Activated effector memory CD4-positive, alpha-beta T cell treated with anti-CD3 and anti-CD28 coated beads, Interleukin-2, amount 50 U/mL, for 16 hours (primary cell): ENCODE results near the gene CNTN3.

ENCODE experiments used
- DNase-seq: peaks from one replicate; pipeline ENCODE4 v3.0.0-alpha.2; 2020

The CNTN3 gene

DNA sequence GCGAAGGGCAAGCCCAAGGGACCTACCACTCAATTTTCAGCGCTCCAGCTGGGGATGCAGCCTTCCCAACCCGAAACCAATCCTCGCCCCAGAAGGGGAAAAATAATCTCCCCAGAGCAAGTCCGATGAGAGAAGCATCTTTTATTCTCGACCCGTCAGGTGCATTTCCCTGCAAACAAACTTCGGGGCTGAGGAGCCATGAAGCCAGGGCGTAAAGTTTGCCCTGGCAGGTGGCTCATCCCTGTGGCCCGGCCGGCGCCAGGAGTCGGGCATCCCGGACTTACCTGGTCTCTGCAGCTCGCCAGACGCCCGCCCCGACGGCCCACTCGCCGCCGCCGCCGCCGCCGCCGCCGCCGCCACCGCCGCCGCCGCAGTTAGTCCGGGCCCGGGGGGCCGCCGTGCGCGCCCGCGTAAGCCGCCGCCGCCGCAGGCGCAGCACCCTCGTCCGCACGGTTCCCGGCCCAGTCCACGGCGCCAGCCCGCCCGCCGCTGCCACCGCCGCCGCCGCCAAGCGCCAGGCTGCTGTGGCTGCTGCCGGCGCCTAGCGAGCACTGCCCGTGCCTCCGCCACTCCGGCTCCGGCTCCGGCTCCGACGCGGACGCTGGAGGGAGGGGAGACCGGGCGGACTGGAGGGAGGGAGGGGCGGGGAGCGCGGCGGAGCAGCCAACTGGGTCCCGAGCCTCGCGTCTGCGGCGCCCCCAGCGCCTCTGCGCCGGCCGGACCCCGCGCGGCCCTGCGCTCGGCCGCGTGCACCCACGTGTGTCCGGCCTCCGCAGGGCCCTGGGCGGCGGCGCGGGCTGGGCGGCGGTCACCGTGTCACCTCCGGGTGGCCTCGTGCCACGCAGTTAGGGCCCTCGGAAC is at the start of gene CNTN3:
CNTN3 (minus strand) TSS at position 553 of the 861 bp plus-strand sequence. CDS start 93,547 bp downstream, outside the sequence.
- DNase-seq: no peak

DNA sequence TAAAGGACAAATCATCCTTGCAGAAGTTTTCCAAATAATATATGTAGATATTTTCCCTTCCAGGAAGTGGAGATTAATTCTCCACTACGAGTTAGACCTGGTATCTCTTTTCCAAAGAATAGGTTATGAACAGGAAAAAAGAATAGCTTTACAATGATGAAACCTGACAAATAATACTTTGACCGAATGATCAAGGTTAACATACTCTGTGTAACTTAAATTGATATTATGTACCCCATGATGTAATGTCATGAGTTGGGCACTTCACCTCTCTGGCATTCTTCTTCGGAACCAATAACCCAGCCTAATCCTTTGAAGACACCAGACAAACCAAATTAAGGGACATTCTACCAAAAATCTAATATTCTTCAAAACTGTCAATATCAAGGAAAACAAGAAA is 48.7 kb upstream of the CNTN3 start:
- no peak for DNase-seq

DNA sequence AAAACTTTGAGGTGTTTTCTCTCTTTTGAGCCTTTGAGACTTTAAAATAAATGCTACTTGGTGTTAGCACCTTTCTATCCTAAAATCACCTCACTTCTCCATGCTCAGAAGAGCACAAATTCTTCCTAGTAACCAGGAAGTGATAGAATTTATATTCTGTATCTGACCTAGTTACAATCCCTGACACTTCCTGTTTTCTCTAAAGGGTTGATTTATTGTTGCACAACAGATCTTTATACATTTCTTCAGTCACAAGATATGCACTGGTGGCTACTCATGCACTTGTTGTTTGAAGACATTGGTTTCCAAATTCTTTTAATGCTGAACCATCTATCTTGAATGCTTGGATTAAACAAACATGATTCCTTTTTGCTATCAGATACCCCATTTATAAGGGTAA is 47.2 kb upstream of the CNTN3 start:
- DNase-seq: no peak

DNA sequence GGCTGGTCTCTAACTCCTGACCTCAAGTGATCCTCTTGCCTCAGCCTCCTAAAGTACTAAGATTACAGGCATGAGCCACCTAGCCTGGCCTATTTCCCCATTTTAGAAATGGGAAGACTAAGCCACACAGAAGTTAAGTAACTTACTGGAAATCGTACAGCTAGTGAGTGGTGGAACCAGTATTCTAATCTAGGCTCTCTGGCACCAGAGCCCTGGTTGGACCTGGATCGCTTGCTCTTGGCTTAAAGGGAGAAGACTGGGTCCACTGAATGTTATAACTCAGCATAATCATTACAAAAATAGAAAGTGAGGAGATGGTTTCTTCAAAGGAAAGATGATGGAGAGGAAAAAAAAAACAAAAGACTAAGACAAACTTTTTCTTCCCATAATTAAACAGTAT is 37.4 kb upstream of the CNTN3 start:
- no peak for DNase-seq

DNA sequence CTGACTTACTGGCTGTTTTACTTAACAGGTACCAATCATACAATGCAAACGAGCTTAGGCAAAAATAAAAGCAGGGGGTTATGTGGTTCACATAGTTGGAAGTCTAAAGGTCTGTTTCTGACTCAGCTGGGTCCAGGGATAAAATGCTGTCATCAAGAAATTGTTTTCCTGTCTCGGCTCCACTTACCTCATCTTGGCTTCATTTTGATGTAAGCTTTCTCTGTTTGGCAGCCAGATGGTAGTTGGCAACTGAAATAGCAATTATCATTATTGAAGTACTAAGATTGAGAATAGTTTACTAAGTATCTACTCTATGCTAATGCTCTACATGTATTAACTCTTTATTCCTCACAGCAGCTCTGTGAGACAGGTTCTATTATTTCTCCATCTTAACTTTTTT is 36.8 kb upstream of the CNTN3 start:
- DNase-seq: no peak

DNA sequence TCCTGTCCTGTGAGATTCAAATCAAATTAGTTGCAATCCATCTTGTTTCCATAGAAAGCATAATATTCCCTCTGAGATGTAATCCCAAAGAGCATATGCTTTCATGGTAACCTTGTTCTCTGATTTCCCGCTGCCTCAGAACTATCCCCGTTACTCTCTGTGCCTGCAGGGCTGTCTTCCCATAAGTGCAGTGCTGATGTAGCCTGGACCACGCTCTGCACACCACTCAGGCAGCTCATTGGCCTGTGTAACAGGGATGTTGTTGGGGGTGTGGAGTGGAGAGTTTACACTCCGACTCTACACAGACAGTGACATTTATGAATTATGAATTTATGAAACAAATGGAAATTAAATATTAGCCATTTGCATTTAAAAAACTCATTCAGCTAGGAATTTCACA is 33.6 kb upstream of the CNTN3 start:
- DNase-seq: no peak

DNA sequence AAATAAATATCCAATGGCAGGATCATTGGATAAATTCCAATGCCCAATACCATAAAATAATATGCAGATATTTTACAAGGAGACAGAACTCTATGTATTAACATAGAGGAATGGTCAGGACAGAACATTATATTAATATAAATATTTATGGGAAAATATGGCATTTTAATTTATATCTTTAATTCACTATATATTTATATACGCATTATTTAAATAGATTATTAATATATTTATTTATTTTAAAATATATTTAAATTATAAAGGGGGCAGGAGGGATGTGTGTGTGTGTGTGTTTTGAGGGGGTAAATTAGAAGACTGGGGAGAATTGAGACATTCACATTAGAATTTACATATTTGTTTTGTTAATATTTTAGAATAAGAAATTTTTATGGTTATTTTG is 31.6 kb upstream of the CNTN3 start:
- no peak for DNase-seq

DNA sequence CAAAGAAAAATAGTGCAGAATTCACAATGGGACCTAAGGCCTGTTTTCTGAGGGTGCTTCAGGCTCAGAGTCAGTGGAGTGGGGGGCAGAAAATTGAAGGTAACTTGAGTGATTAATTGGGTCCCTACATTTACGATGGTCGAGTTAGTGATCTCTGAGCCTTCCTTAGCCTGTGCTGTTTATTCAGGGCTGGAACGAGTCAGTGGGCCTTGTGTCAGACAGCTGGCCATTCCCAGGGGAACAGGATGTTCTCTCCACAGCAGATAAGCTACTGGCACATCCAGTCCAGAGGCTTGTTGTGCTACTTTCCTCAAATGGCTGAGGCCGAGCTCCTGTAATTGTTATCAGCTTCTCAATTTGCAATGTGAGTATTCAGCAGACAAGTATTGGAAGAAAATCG is 29.2 kb upstream of the CNTN3 start:
- DNase-seq: no peak

DNA sequence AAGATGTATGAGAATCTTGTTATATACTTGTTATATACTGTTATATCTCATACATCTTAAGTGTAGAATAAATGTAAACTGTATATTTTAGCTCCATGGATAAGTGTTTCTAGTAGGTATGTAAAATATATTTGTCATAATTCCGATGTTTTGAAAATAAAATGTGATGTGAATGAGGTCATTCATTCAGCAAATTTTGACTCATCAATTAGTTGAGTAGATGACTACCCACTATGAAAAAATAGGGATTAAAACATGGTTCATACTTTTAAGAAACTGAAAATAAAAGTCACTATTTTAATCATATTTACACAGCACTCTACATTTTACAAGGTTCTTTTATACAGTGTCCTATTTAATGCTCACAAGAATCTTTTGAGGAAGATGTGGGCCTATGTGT is 28.4 kb upstream of the CNTN3 start:
- DNase-seq: no peak

DNA sequence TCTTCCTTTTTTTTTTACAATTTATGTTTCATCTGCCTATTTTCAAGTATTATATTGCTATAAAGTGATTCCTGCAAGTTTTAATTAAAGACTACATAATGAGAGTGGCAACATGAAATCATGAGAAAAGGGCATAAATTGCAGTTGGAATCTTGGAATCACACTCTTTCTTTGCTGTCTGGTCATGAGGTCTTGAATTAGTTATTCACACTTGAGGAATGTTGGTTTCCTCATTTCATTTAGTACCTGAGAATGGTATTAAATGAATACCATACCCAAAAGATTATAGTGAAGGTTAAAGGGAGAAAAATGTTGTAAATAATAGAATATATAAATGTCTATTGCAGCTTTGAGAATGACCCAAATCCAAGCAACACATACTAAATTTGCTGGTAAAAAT is 25.8 kb upstream of the CNTN3 start:
- no peak for DNase-seq

DNA sequence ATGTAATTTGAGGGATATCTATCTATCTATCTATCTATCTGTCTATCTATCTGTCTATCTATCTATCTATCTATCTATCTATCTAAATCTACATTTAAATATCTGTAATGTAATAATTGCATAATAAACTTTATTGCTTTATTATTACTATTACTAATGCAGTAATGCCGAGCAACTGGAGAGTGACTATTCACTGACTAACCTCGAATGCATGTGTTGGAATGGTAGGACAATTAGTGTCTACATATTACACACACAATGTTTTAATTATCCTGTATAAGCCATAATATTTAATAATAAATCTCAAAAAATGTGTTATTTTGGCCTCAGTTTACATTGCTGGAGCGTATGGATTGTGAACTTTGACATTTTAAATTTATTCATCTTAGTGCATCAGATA is 25.2 kb upstream of the CNTN3 start:
- DNase-seq: no peak

DNA sequence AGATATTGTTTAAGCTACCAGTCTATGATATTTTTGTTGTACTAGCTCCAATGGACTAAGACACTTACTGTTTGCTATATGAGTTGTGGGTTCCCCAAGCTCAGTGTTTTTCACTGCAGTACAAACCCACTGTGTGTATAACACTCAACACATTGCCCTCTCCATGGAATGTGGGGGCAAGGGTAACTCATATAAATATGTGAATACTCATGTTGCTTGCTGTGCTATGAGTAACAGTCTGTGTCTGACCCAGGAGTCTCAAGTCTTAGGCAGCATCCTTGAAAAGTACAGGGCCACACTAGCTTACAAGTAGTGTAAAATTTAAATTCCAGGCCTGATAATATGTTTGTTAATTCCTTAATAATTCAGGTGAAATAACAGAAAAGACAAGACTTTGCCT is 22.5 kb upstream of the CNTN3 start:
- no peak for DNase-seq

DNA sequence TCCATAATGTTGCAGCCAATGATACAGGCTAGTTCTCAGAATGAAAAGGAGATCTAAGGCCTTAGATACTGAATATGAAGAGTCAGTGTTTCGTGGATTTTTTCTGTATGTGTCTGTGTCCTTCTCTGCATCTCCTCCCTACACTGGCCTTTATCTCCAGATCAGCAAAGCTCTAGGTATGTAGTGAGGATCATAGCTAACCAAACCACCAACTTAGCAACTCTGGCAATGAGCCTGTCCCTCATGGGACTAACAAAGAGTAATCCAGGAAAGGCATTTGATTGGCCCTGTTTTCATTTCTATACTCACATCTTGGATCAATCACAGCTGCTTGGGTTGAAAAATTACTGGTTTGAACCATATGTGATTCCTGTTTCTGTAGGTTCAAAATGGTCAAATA is 18.6 kb upstream of the CNTN3 start:
- no peak for DNase-seq

DNA sequence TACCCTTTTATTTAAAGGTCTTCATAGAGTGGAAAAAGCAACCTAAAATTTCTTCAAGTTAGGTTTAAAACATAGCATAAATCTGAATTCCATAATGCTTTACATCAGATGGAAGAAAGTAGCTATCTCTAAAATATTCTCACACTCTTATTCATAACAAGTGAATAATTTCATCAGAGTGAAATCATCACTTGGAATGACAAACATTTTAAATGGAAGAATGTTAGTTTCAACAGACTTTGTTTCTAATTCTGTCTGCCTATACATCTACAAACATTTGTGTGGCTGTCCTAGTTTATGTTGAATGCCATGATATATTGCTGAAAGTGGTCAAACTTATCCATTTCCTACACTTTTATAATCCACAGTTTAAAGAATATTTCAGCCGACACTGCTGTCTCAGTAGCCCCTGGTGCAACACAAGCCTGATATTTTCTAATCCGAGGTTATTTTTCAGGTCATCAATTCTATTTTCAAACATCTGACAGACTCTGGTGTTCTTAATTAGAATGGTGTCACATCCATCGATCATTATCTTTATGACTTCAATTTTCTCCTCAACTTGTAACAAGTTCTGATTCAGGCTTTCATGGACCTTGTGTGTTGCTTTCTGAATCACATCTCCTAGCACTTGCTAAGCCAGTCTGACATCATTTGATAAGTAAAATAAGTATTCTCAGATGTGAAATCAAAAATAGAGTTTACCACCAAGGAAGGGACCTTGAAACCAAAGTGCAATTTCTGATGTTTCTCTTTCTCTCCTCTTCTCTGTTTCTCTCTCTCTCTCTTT is 17.1 kb upstream of the CNTN3 start:
- DNase-seq: no peak

DNA sequence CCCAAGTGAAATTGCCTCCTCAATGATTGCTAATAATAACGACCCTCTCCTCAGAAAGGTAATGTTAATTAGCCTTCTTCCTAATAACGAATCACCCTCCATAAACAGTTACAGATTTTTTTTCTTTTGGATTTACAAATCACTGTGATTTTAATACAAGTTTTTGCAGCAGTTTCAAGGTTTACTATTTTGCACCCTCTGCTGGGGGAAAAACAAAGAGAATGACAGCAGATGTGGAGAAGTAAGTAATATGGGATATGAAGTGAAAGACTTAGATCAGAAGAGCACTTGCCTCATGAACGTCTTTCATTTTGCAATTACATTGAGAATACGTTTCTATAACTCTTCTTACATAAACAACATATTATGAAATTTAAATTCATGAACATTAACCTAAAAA is 16.1 kb upstream of the CNTN3 start:
- no peak for DNase-seq

DNA sequence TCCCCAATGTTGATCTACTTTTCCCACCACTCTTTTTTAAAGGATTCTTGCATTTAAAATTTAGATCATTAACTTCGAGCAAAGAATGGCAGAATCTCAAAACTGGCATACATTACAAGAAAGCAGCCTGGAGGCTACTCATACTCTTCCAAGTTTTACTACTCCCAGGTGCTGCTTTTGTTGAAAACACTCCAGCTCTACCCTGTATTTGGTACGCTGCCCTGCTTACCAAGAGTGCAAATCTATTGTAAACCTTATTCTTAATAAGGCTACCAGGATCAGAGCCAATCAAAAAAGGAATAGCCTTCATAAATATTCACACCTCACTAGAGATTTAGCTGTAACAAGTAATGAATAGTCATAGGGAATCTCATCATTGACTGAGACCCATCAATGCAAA is 11.6 kb upstream of the CNTN3 start:
- no peak for DNase-seq

DNA sequence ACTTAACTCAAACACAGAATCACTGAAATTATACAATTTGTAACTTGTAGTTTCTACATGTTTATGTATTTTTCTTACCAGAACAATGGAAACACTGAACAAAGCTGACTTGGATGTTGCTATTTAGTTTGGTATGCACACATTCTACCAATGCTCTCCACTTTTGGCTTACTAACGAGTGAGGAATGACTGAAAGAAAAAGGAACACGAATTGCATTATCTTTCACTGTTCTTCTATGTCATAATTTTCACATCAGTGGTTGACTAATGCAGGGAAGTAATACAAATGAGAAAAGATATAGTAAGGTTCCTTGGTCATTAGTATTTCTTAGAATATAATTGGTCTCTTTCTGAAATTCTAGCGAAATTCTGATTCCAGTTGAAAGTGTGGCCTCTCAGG is 9.8 kb upstream of the CNTN3 start:
- no peak for DNase-seq

DNA sequence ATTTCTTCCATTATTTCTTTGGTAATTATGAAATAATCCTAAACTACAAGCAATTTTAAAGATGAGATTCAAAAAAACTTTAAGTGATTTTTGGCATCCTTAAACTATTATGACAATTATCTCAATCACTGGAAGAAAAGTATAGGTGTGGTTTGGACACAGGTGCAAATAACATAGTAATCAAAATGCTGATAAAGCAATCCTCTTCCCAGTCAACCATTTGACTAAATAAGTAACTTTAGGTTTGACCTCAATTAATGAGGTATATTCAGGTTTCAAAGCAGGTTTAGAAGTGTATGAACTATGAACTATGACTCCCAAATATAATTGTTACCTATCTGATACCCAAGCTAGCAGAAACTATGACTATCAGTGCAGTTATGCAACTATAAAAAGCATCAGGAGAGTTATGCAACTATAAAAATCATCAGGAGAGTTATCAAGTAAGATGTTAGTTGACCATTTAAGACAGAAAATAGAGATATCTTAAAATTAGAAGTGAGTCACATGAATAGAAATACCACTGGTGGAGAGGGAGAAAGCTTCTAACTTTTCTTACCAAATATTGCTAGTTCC is 8.9 kb upstream of the CNTN3 start:
- DNase-seq: no peak

DNA sequence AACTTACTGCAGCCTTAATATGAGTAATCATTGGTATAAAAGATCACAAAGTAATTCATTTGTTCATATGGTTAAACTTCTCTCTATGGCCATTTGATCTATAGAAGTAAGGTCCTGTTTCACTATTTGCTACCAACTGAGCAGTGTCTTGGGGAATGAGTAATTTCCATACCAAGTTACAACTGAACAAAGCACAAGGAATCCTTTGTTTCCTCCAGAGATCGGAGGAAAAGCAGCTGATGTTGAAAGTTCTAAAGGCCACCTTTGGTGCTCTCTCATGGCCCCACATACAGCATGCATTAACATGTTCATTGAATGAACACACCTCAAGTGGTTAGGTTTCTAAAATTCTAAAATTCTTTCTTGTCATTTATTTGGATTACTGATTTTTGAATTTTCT is 7.1 kb upstream of the CNTN3 start:
- no peak for DNase-seq

DNA sequence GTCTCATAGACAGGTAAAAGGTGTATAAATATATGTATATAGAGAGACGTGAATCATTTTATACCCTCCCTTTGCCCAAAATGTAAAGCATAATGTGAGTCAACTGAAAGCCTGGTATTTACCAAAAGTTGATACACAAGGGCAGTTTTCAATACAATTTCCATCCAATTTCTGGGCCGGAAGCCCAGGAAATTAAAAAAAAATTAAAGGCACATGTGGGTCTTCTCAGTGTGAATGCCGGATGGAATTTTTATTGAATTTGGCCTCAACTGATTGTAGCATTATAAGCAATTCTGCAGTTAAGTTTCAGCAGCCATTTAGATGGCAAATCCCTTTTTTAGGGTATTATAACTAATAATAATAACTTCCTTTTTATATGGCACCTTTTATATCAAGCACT is 3.3 kb upstream of the CNTN3 start:
- no peak for DNase-seq

DNA sequence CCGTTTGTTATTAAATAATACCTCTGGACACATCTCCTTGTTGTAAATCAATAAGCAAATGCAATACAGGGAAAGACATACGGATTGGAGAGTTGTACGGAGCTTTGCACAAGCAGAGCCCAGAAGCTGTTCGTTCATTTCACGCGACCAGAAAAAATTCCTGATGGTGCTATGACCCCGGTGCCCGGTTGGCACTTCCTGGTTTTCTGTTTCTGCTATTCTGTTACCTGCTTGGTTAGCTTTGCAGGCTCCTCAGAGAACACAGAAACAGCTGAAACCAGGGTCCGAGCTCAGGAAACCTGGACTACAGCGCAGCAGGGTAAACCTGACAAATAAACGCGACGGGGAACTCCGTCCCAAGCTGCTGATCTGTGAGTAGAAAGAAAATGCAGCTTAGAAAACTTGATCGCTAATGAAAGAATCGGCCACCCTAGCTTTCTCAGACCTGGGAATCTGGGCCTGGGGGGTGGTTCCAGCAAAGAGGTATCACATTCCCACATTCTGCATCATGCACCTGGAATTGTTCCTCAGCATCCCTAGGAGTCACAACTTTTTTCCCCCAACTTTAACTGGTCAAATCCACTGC is 845 bp downstream of the CNTN3 start:
- no peak for DNase-seq

DNA sequence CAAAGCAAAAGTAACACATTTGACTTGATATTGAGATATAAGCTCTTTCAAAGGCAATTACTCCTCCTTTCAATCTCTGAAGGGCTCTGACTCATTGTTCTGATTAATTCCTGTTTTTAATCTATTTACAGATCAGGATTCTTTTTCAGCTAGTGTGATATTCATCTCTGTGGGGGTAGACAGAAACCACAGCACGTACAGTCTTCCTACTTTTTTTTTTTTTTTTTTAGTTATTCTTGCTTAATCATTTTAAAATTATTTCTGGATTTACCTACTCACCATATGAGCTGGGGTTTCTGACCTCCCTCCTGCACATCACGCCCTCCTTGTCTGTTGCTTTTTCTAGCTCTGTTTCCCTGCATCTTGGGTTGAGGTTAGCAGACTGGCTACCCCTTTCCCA is 1.4 kb downstream of the CNTN3 start:
- no peak for DNase-seq

DNA sequence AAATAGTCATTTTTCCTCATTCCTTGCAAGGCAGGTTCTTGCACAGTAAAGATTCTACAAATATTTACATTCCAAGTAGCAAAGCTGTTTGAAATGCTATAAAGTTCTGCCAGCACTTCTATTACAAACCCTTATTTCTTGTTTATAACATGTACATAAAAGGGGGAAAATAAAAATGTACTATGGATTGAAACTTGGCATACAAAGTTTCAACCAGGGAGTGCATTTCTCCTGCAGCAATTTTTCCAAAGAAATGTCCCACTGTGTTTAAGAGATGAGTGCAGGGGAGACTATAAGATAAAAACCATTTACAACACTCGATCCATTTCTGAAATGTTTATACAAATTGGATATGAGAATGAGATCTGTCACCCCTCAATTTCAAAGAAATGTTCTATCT is 3.3 kb downstream of the CNTN3 start:
- no peak for DNase-seq

DNA sequence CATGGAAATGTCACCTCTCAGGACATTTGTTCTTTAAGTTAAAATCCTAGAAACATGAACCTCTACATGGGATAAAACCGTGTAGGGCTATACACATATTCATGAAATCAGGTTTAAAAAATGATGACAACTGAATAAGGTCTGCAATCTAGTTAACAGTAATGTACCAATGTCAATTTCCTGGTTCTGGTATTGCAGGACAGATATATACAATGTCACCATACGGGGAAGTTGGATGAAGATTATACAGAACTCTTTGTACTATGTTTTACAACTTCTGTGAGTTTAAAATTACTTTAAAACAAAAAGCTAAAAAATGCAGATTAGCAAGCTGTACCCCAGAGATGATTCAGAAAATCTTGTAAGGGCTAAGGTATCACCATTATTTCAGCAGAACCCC is 6.7 kb downstream of the CNTN3 start:
- DNase-seq: no peak
